GM12892 (cell line): ENCODE data around the gene TNS1.

Experiments used
- POLR2A ChIP-seq: IDR thresholded peaks from 2 replicates; pipeline ENCODE4 v1.6.1; 2011; ENCODE audit warnings: low read depth, low read length, control low read depth
- POLR2AphosphoS5 ChIP-seq: IDR thresholded peaks from 2 replicates; pipeline ENCODE4 v1.6.1; 2011; ENCODE audit warnings: low read depth, low read length, control low read depth
- TAF1 ChIP-seq: IDR thresholded peaks from 2 replicates; pipeline ENCODE4 v1.6.1; 2011; ENCODE audit warnings: low read depth, mild to moderate bottlenecking, control low read depth, low read length, borderline replicate concordance

GRCh38 chr2:217889656-217890055, 113.1 kb downstream of the TNS1 start:
- no peak for TF ChIP-seq POLR2AphosphoS5
- no peak for TF ChIP-seq POLR2A
- TF ChIP-seq TAF1: no peak
